Measurements from ENCODE around the gene ABCA13.

ABCA13 gene

DNA sequence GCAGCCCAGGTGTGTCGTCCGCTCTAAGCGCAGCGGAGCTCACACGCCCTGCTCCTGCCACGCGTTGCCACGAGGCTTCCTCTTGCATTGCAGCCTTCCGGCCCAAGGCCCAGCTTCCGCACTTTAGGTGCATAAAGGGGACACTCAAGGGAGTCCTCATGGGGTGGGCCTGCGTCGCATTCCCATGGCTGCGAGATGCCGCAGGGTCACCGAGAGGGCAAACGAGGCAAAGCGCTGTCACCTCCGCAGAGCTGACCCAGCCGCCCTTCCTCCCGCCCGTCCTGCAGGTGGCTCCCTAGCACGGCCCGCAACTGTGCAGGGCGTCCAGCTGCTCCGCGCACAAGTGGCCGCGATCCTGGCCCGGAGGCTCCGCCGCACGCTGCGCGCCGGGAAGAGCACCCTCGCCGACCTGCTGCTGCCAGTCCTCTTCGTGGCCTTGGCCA is 283.5 kb downstream of the ABCA13 start:
- no peak for DNase-seq

DNA sequence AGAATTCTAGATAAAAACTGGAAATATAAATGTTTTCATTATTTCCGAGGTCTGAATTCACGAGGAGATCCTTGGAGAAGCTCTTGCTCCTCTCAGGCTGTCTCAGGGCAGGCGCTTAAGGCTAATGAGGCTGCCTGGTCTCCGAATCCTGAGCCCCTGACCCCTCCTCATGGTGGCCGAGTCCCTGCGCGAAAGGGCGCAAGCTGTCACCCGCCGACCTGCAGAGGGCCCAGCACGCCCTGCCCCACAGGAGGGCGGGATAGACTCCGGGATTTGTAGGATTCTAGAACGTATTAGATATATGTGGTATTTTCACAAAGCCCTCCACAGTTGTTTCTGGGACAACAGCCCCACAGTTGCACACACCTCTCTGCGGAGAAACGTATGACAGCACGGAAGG is 284.1 kb downstream of the ABCA13 start:
- DNase-seq, result no peak

DNA sequence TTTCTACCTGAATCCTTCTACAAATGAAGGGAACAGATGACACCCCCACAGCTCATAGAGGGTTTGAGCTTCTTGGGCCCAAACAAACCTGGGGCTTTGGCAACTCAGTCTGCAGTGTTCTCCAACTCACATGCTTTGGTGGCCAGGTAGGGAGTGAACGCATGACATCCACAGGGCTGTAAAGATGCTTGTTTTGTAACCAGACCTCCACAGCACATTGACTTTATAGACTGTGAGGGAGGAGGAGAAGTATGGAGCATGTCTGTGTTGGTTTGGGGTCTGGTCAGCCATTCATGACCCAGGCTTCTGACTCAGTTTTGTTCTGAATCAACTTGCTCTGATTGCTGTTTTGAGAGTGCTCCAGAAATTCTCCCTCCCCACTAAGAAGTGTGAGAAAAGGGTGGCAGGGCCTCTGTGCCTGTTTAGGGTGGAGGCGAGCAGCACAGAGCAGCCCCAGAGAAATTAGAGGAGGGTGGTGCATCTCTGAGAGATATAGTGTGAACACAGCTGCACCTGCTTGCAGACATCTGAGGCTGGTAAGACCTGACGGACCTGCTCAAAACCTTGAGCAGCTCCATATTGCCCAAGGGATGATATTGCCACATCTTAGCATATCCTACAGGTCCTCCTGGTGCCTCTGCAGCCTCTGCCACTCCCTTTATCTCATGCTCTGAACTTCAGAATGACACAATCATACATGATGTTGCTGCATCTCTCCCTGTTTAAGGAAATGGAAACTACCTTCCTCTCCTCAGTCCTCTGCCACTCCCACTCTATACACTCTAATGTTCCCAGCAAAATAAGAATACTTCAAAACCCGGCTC is 287.7 kb downstream of the ABCA13 start:
- no peak for DNase-seq

DNA sequence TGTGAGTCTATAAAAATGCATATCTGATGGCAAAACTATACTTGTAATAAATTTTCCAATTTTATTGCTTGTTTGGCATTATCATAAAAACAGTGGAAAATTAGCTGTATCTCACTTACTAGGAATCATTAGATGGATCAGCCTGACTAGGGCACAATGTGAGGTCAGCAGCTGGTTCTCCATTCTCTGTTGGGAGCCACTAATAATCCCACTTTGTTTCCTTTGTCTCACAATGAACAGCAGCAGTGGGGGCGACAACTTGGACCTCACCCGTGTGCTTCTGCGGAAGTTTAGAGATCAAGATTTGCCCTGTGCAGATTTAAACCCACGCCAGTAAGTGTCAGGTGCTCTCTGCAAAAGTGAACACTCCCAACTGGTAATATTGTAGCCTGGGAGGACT is 295.5 kb downstream of the ABCA13 start:
- no peak for DNase-seq

DNA sequence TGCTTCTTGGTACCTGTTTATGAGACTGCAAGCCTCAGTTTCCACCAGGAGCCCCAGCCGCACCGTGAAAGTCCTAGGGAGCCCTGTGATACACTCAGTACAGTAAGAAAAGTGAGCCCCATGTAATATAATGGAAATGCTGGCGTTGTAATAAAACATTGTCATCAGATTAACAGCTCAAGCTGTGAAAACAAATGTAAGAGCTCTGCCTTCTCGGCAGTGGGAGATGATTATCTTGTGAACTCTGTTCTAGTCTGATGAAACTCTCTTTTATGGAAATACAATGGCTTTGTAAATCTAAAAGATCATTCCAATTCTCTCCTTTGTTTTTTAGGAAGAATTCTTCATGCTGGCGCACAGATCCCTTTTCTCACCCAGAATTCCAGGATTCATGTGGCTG is 299.9 kb downstream of the ABCA13 start:
- no peak for DNase-seq

DNA sequence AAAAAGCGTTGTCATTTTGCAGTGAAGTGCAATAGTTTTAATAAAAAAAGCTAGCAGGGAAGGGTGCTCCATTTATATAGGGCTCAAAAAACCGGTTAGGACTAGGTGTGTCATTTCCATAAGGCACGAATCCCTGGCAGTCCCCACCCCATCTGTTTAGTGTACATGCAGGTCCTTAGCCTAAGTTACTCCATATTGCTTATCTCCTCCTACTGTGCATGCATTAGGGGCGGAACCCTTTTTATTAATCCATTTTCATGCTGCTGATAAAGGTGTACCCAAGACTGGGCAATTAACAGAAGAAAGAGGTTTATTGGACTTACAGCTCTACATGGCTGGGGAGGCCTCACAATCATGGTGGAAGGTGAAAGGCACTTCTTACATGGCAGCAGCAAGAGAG is 301.4 kb downstream of the ABCA13 start:
- no peak for DNase-seq

DNA sequence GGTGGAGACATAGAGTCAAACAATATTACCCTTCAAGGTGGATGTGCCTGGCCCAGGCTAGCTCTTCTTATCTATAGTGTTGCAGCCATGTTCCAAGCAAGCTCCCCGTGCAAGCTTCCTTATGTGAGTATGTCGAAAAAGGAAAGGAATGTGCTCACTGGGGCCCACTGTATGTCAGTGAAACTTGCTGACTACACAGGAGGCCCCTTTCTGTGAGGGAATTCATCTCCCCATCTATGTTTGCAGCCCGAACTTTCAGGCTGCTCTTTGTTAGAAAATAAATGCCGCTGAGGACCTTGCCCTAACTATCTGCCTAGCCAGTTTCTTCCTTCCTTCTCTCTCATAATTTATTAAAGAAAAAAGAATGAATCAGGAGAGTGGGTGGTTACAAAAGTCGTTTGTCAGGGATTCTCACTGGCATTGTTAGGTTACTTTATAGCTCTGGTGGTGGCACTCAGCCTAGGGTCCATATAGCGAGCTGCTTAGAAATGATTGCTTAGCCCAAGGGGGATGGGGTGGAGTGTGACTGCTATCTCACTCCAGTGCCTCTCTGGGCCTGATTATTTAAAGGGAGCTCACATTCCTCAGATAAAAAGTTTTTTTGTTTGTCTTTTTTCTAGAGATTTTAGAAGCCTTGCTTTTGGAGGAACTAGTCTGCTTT is 302.1 kb downstream of the ABCA13 start:
- DNase-seq, result no peak

DNA sequence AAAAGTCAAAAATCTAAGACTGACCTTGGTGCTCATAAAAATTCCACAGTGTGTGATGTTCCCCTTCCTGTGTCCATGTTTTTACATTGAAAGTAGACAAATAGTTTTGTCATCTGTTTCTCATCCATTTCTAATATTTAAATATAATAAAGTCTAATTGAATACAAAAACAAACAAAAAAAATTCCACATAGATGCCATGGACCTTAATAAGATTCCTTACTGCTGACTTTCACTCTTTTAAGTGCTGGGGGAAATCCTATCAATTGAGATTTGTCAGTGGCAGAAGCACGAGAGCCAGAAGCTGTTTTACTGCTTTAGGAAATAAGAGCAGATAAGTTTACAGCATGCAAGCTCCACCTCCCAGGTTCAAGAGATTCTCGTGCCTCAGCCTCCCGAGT is 310.0 kb downstream of the ABCA13 start:
- DNase-seq, result no peak

DNA sequence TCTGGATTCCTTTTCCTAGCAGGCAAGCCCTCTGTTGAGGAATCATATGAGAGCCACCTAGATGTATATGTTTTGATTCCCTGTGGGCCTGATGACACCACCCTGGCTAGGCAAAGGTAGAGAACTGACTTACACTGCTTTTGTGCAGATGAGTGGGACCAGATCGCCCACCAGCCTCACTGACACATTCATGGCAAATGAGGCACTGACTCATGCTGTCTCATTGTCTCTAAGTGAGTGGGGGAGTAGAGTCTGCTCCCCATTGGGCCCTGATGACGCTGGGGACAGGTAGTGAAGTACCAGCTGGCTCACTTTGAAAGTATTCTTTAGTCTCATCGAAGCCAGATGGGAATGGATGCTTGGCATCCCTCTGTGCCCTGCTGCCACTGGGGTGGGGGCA is 326.3 kb downstream of the ABCA13 start:
- no peak for DNase-seq

DNA sequence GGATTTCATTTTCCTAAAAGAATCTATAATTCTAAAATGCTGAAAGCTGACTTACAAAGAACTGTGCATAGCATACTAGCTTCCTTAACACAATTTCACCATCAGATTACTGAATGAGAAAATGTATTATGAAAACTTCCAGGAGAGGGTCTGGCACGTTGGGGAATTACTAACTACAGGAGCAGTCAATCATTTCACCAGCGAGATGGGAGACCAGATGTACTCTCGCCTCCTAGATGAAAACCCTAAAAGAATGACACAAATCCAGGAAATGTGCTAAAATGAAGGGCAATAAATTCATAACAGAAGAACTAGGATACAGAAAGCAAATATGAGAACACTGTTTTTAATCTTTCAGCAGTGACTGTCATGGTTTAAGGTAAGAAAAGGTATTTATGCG is 330.8 kb downstream of the ABCA13 start:
- no peak for DNase-seq

DNA sequence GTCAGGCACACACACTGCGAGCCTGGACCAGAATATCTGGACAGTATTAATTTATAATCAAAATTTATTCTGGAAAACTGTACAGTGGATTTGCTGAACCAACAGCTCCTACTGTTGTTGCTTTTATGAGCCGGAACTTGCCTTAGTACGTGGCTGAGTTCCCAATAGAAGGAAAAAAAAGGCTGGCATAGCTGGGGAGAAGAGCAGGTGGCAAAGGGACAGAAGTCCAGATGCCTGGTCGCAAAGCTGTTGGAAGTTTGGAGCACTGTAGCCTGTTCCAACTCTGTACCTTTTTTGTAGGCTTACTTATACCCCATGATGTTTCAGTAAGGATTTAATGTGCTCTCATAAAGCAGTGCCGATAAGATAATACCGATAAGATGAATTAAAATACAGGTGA is 333.8 kb downstream of the ABCA13 start:
- DNase-seq, result no peak

DNA sequence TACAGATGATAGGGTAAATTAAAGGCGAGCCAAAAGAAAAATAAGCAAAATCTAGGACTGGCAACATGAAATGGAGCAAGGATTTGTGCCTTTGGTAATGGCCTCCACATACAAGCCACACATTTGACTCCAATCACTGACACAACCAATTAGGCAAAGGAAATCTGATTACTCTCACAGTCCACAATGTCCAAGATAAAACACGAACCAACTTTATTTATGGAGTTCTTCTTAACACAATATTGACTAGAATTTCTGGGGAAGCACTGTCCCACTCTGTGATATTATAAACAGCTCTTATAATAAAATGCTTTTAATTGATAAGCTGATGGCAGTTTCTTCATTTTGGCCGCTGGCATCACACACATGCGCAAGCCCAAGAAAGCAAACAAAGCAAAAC is 334.2 kb downstream of the ABCA13 start:
- DNase-seq, result no peak

DNA sequence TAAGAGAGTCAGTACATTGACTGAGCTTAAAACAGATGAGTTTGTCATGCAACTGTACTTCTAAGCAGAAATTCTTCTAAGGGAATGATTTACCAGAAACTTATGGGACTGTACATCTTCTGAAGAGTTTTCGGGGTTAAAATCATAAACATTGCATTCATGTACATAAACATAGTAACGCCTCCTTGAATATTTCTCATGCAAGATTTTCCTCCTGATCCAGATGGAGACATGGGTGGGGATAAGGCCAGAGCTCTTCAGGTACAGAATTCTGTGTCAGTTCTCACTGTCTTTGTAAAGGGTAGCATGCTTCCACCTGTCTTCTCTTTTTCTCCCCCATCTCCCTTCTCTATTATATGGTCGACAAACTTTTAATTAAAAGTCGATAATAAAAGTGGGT is 335.3 kb downstream of the ABCA13 start:
- DNase-seq, result no peak

DNA sequence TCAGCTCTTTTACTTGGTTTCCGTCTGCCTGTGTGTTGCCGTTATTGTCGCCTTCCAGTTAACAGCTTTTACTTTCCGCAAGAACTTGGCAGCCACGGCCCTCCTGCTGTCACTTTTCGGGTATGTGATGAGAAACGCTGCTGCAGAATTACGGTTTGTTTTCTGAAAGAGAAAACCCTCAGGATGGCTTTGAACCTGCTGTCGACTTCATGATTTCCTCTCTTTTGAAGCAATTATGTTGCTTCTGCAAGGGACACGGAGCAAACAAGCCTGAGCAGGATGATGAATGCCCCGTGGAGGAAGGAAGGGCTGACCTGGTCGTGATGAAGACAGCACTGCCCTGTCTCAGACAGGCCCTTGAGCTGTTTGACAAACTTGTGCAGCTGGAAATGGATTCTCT is 339.8 kb downstream of the ABCA13 start:
- DNase-seq, result no peak

DNA sequence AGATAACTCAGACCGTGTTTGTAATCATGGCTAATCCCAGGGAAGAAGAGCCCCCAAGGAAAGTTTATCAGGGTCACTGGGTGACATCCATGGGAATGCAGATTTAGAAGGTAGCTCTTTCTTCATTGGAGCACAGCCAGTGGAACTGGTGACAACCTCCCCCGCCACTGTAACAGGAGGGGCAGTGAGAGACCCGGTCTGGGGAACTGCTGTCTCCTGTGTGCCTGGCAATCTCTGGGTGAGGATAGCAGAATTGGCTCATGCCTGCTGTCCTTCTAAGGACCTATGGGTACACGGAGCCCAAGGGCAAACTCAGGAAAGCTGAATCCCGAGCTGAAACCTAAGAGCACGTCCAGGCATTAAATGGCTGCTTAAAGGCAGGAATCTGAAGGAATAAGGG is 341.6 kb downstream of the ABCA13 start:
- no peak for DNase-seq

DNA sequence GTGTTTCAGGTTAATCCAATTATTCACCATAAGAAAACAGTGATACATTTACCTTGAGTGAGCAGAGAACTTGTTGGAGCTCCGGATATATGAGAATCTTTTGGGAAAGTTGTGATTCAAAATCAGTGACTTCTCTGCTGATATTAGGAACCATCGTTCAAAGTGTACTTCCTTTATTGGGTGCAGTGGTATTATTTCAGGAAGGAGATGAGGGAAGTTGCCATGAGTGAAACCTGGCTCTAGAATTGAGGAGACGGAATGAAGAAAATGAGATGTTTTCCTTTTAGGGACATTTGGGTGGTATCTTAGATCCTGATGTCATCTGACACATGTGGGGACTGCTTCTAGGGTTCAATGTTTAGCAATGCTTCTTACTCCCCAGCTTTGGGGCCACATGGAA is 343.9 kb downstream of the ABCA13 start:
- no peak for DNase-seq

DNA sequence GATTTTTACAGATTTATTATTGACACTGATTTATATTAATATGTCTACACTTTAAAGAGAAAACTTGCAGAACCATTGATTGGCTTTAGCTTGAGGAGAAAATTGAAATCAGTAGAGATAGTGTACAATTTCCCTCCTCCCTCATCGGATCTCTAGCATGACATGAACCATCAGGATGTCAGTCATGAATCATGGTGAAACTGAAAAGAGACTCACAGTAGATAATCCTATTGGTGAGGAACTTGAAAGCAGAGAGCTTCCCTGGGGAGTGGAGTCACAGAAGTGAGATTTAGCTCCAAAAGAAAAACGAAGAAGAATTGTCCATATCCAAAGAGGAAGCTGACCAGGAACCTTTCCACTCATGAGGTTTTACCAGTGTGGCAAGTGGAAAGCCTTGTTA is 346.8 kb downstream of the ABCA13 start:
- no peak for DNase-seq

DNA sequence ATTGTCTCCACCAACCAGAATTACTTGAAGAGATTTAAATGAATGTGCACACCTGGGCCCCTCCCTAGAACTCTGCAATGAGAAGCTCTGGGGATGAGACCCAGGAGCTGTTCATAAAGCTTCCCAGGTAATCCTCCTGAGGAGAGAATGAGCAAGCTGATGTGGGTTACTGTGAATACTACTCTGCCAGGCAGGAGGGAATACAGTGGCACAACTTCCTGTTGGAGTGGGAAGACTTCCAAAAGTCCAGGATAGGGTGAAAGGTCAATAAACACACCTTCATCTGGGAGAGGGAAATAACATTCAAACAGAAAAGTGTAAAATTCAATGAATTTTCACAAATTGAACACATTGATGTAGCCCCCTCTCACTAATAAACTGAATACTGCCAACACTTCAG is 351.4 kb downstream of the ABCA13 start:
- DNase-seq, result no peak

DNA sequence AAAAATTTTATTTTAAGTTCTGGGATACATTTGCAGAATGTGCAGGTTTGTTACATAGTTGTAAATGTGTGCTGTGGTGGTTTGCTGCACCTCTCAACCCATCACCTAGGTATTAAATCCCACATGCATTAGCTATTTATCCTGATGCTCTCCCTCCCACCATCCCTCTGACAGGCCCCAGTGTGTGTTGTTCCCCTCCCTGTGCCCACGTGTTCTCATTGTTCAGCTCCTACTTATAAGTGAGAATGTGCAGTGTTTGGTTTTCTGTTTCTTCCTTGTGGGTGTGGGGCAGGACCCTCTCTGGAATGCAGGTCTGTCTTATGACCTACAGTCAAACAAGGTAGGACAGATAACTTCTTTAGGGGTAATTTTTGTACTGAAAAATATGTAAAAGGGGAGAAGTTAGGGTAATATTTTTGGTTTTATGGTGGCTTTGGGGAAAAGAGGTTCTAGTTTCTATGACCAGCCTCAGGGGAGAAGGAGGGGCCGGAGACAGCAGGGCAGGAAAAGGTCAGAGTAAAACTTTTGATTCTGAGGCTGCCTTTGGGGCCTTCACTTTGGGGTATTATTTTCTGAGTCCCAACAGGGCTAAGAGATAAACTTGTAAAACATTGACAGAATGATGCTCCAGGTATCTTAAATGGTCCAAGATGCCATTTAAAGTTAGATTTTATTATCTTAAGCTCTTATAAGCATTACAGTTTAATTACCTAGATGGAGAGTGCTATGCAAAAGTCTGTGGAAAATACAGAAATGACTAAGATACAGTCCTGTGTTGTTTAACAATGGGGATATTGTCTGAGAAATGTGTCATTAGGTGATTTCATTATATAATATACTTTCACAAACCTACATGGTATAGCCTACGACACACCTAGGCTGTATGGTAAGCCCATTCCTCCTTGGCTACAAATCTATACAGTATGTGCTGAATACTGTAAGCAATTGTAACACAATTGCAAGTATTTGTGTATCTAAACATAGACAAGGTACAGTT is 354.8 kb downstream of the ABCA13 start:
- DNase-seq, result no peak

DNA sequence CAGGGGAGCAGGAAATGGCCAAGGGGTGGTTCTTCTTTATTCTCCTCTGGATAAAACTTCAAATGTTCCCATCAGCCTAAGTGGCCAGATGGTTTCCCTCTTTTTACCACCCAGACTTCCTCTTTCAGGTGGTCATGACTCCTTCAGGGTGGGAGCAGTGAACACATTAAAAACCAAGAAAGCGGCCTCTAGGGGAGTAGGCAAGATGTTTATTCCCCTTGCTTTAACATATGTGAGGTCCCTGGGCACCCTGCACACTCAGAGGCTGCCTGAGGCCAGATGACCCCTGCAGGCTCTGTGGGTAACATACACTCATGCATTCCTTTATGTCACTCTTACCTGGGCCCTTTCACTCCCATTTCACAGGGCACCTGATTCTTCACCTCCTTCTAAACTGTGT is 357.4 kb downstream of the ABCA13 start:
- DNase-seq, result peak in 1 of 2 experiments; percentile 0

DNA sequence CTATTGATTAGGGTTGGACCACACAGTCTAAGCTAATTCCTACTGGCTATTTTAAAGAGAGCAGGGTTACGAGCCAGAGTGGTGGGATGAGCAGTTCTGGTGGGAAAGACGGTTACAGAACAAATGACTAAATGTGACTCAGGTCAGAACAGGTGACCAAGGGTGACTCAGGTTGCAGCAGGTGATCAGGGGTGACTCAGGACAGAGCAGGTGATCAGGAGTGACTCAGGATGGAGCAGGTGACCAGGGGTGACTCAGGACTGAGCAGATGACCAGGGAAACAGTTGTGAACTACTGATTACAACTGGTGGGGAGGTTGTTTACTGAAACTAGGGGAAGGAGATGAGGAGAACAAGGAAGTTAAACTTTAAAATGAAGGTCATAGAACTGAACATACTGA is 366.3 kb downstream of the ABCA13 start:
- no peak for DNase-seq

DNA sequence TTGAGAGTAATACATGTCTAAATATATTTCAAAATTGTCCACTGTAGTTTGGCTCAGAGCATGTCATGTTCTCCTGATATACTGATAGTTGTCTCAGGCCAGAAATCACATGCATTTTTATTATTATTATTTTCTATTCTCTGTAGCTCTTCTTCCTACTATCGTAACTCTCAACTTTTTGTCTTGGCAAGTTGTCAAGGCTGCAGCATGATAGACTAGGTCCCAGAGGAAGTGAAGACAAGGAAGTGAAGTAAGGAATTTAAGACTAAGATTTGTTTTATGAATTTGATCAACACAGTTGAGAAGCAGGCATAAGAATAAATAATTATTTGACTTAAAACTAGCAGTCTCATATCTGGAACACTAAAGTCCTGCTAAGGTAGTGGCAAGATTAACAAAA is 369.5 kb downstream of the ABCA13 start:
- DNase-seq, result no peak

DNA sequence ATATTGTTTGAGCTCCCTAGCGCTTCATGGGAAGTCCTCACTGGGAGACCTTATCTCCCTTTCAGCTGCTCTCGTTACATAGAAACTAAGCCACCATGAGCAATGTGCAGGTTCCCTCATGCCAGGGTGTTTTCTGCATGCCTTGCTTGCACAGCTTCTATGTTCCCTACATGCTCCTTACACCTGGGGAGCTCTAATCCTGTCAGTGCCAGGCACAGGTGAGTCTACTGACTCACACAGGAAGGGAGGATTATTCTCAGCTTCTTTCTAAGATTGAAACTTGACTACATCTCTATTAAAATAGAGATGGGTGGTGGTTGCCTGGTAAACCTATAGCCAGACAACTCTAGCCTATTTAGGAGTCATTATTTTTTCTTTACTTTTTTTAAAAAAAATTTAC is 377.4 kb downstream of the ABCA13 start:
- no peak for DNase-seq

DNA sequence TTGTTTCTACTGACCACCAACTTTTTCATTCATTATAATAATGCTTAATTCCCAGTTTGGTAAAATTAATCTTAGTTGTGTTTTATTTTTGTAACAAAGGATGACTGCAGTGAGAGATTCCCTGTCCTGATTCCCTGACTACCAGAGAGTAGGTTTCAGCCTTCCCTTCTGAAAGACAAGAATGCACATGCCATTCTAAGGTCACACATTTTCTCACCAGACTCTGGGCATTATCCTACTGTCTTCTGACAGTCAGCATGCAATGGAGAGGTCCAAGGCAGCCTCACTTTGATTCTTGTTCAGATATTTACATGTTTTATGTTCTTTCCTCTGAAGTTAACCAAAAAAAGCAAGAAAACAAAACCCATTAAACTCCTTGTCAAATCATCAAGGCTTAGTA is 380.4 kb downstream of the ABCA13 start:
- no peak for DNase-seq

Measured in AML-193 (cell line).